Measurements from ENCODE around the gene COL23A1. TPM values are rescaled to one million over a fixed set of nuclear protein-coding genes. Genes with fewer than 3 reads are reported as not detected.

The COL23A1 gene
- total RNA-seq, 4 donors from 2014 or later, result 0.83 to 1.8 (median 1.5) TPM

DNA sequence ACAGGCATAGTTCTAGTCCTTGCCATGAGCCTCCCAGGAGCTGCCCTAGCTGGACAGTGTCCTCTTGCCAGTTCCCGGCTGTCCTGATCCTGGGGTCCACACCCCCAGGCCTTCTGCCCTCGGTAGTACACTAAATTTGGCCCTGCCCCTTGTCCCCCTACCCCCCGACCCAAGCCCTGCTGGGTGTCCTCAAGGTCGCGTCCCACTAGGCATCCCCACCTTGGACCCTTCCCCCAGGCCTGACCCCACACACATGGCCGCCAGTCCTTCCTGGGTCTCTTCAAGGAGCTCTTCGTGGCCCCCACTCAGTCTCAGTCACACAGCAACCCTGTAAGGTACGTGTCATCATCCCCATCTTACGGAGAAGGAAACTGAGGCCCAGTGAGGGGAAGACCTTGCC, 317.6 kb downstream of the COL23A1 start:
- 85% methylated on average over 9 of the region's 9 CpGs for WGBS
- intact Hi-C loops (cut with DNase I), result loop anchor here (10.0 kb wide), 1 partner anchor 192 kb away; no protein-coding TSS in a partner anchor
- no peak overlapping the region for H3K27ac ChIP-seq (replicated peaks in 1 of 4)
- TF ChIP-seq POLR2AphosphoS5 (IDR thresholded peaks at IDR 0.05) (no peak), EP300 (IDR thresholded peaks at IDR 0.05) (no peak), POLR2A (IDR thresholded peaks at IDR 0.05; ENCODE audit: low read depth) (no peak)
- TF ChIP-seq, protein P1, sequence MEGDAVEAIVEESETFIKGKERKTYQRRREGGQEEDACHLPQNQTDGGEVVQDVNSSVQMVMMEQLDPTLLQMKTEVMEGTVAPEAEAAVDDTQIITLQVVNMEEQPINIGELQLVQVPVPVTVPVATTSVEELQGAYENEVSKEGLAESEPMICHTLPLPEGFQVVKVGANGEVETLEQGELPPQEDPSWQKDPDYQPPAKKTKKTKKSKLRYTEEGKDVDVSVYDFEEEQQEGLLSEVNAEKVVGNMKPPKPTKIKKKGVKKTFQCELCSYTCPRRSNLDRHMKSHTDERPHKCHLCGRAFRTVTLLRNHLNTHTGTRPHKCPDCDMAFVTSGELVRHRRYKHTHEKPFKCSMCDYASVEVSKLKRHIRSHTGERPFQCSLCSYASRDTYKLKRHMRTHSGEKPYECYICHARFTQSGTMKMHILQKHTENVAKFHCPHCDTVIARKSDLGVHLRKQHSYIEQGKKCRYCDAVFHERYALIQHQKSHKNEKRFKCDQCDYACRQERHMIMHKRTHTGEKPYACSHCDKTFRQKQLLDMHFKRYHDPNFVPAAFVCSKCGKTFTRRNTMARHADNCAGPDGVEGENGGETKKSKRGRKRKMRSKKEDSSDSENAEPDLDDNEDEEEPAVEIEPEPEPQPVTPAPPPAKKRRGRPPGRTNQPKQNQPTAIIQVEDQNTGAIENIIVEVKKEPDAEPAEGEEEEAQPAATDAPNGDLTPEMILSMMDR (IDR thresholded peaks at IDR 0.05), result no peak
- H3K27me3 ChIP-seq, result peaks cover 0 to 21% (median 0%) of the 10 kb centered on the region in 4 donors
- H3K4me3 ChIP-seq, result no peak overlapping the region
- no peaks in the 10 kb centered on the region for H3K4me1 ChIP-seq
- peaks cover 0 to 7% (median 6%) of the 10 kb centered on the region in 4 donors for H3K9me3 ChIP-seq
- DNase-seq (ENCODE audit: extremely low spot score), result no peak
- no peaks in the 10 kb centered on the region for H3K36me3 ChIP-seq

DNA sequence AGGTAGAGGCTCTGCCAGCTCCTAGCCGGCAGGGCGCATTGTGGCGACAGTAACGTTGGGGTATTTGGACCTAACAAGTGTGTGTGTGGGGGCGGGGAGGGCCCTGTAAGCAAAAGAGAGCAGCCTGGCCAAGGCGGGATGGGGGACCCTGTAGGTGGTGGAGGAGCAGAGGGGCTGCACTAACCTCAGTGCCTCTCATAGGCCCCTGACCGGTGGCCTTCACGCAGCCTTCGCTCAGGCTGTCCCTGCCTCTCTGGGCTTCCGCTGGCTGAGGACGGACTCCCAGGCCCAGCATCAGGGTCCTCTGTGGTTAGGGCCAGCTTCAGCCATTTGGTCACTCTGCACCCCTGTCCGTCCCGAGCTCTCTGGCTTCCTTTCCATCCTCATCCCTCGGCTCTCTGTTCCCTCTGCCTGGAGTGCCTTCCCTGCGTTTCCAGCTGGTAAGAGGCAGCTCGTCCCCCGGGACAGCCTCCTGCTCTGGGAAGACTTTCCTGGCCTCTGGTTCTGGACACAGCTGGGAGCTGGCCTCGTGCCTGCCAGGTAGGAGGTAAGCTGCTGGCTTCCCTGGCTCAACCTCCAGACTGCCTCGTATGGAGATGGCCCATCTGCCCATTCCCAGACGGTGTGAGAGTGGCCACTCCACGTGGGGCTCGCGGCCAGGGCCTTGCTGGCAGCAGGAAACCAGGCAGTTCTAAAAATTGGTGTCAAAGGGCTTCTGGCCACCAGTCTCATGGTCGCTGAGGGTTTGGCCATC, 318.3 kb downstream of the COL23A1 start:
- no peaks in the 10 kb centered on the region for H3K36me3 ChIP-seq
- H3K9me3 ChIP-seq, result peaks cover 0 to 7% (median 6%) of the 10 kb centered on the region in 4 donors
- no peaks in the 10 kb centered on the region for H3K4me1 ChIP-seq
- 88% methylated on average over 24 of the region's 24 CpGs for WGBS
- no peak for DNase-seq (ENCODE audit: extremely low spot score)
- no peak overlapping the region for H3K27ac ChIP-seq (replicated peaks in 1 of 4)
- no peak overlapping the region for H3K4me3 ChIP-seq
- TF ChIP-seq, protein P1 (IDR thresholded peaks at IDR 0.05), result no peak
- TF ChIP-seq POLR2AphosphoS5 (IDR thresholded peaks at IDR 0.05) (no peak), POLR2A (IDR thresholded peaks at IDR 0.05; ENCODE audit: low read depth) (no peak), EP300 (IDR thresholded peaks at IDR 0.05) (no peak)
- H3K27me3 ChIP-seq, result peaks cover 0 to 19% (median 0%) of the 10 kb centered on the region in 4 donors
- intact Hi-C loops (cut with DNase I), result loop anchor here (10.0 kb wide), 1 partner anchor 193 kb away; no protein-coding TSS in a partner anchor

DNA sequence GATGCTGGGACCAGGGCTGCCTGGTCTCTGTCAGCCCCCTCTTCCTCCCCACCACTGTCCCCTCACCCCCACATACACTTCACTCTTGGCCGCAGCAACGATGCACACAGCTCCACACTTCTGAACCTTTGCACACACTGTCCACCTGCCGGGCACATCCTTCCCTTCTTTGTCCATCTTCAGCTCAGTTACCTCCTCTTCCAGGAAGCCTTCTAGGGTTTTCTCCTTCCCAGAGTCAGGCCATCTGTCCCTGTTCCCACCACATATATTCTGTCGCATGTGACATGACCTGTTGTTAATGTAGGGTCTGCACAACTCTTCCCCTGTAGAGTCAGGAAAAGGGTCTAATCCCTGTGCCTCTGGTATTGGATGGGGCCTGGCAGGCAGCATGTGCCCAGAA, 319.0 kb downstream of the COL23A1 start:
- Histone ChIP-seq H3K27me3 (peaks cover 0 to 12% (median 0%) of the 10 kb centered on the region in 4 donors), H3K9me3 (peaks cover 0 to 7% (median 5%) of the 10 kb centered on the region in 4 donors), H3K4me1 (no peaks in the 10 kb centered on the region), H3K27ac (replicated peaks in 1 of 4) (no peak overlapping the region), H3K4me3 (no peak overlapping the region), H3K36me3 (no peaks in the 10 kb centered on the region)
- TF ChIP-seq, protein P1 (IDR thresholded peaks at IDR 0.05), result no peak
- no peak for TF ChIP-seq EP300 (IDR thresholded peaks at IDR 0.05)
- no peak for TF ChIP-seq POLR2A (IDR thresholded peaks at IDR 0.05; ENCODE audit: low read depth)
- TF ChIP-seq POLR2AphosphoS5 (IDR thresholded peaks at IDR 0.05), result no peak
- intact Hi-C loops (cut with DNase I), result loop anchor here (10.0 kb wide), 1 partner anchor 194 kb away; no protein-coding TSS in a partner anchor
- 92% methylated on average over 4 of the region's 4 CpGs for WGBS
- DNase-seq (ENCODE audit: extremely low spot score), result no peak

DNA sequence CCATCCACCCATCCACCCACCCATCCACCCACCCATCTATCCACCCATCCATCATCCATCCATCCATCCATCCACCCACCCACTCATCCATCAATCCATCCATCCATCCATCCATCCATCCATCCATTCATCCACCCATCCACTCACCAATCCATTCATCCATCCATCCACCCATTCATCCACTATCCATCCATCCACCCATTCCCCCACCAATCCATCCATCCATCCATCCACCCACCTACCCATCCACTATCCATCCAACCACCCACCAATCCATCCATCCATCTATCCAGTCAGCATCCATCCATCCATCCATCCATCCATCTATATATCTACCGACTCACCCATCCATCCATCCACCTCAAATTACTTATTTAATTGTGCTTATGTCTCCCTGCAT, 320.7 kb downstream of the COL23A1 start:
- Histone ChIP-seq H3K27ac (replicated peaks in 1 of 4) (no peak overlapping the region), H3K27me3 (no peaks in the 10 kb centered on the region), H3K4me3 (no peak overlapping the region), H3K36me3 (no peaks in the 10 kb centered on the region), H3K4me1 (no peaks in the 10 kb centered on the region), H3K9me3 (no peaks in the 10 kb centered on the region)
- 94% methylated on average over 1 of the region's 1 CpG for WGBS
- TF ChIP-seq POLR2AphosphoS5 (IDR thresholded peaks at IDR 0.05) (no peak), POLR2A (IDR thresholded peaks at IDR 0.05; ENCODE audit: low read depth) (no peak), EP300 (IDR thresholded peaks at IDR 0.05) (no peak)
- TF ChIP-seq, protein P1 (IDR thresholded peaks at IDR 0.05), result no peak
- no peak for DNase-seq (ENCODE audit: extremely low spot score)
- intact Hi-C loops (cut with DNase I), result no loop called here
